Transverse colon (tissue), 4 donors: ENCODE measurements around the gene BBX. TPM values are rescaled to one million over a fixed set of nuclear protein-coding genes. Genes with fewer than 3 reads are reported as not detected.

Source experiments
- DNase-seq: peaks from one replicate; pipeline ENCODE4 v3.0.0-alpha.2; 2019
- H3K27ac ChIP-seq, 4 donors: fragments of 200-600 bp; sonication (generic); 2 replicates each; pipeline ENCODE4 v1.5.1; 2016 to 2018; ENCODE audit warnings: inconsistent platforms in 4 of 4
- H3K27me3 ChIP-seq: fragments of 200-600 bp; sonication (generic); 2 replicates; pipeline ENCODE4 v1.5.1; 2017; ENCODE audit warnings: inconsistent platforms
- H3K36me3 ChIP-seq, 4 donors: fragments of 200-600 bp; sonication (generic); 2 replicates each; pipeline ENCODE4 v1.5.1; 2017 to 2019; ENCODE audit warnings: inconsistent platforms in 4 of 4
- H3K4me1 ChIP-seq, 4 donors: fragments of 200-600 bp; sonication (generic); 2 replicates each; pipeline ENCODE4 v1.5.1; 2017 to 2020; ENCODE audit warnings: inconsistent platforms in 4 of 4
- H3K4me3 ChIP-seq, 4 donors: fragments of 200-600 bp; sonication (generic); 1 replicate in 1 of 4; 2 replicates in 3 of 4; pipeline versions ENCODE4 v1.5.1 to v1.6.1; 2017 to 2019; ENCODE audit warnings: inconsistent platforms in 4 of 4
- H3K9me3 ChIP-seq, 2 donors: fragments of 200-600 bp; sonication (generic); 2 replicates each; pipeline ENCODE4 v1.5.1; 2017 to 2019; ENCODE audit warnings: inconsistent platforms in 2 of 2
- EP300 ChIP-seq: sonication (generic); formaldehyde crosslinking; IDR thresholded peaks from one replicate; pipeline ENCODE4 v1.6.1; 2017; ENCODE audit warnings: antibody characterized with exemption, low read depth
- POLR2A ChIP-seq: fragments of 450-650 bp; IDR thresholded peaks from one replicate; pipeline ENCODE4 v1.6.1; 2016; ENCODE audit warnings: antibody characterized with exemption, mild to moderate bottlenecking, moderate library complexity
- POLR2AphosphoS5 ChIP-seq, 3 donors: sonication (generic); formaldehyde crosslinking; IDR thresholded peaks; one replicate each; pipeline ENCODE4 v1.6.1; 2016; ENCODE audit warnings: antibody characterized with exemption in 3 of 3
- WGBS, 2 donors: methylation state at CpG; one replicate each; pipeline ENCODE4 v1.1.5; 2018; ENCODE audit warnings: low coverage in 1 of 2; 5-methylcytosine and 5-hydroxymethylcytosine counted together
- in situ Hi-C, 4 donors: fragments of 200-750 bp; cut with MboI; loops; one replicate each; pipeline versions ENCODE4 v1.15.0 to v1.15.1; 2017; ENCODE audit warnings: low sequenced_read_pairs in 3 of 4, low pct_ligation_motif_present in 1 of 4, low pct_unique_long_range_greater_than_20kb in 1 of 4
- intact Hi-C: fragments of 100-400 bp; cut with DNase I; formaldehyde crosslinking; loops from one replicate; pipeline ENCODE4 v1.15.1; 2023; ENCODE audit warnings: low total_unique reads
- total RNA-seq, 4 donors: library from RNA; depleted of rRNA; stranded (reverse); fragments of >200 nt; gene quantifications; one replicate each; pipeline ENCODE4 v1.1.0, GENCODE V29; 2016
- TF ChIP-seq, protein P1 (sequence below), 5 experiments: fragments of 200-600 bp in 3 of 5; fragments of 450-650 bp in 2 of 5; sonication (generic) in 3 of 5; IDR thresholded peaks; 1 replicate in 2 of 5; 2 replicates in 3 of 5; pipeline ENCODE4 v1.5.1; 2016 to 2017; ENCODE audit warnings: antibody characterized with exemption in 5 of 5, inconsistent platforms in 3 of 5, mild to moderate bottlenecking in 2 of 5, moderate library complexity in 1 of 5

The BBX gene
- total RNA-seq, 4 donors from 2014 or later = 22.5 to 39.6 (median 33.1) TPM

DNA sequence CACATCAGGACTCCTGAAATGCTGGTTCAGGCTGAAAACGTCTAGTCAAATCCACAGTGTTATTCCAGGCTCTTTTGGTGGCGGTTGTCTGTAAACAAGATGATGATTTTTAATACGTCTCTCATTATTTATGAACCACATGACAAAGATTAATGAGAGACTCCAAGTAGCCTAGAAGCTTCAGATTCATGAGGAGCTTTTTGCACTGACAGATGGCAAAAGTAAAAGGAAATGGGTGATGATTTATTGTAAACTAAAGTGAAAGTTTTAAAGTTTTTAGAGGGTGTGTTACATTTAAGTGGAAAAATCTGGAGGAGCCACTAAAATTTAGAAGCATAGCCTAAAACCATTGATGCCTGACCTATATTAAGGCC is 77.0 kb downstream of the BBX start:
- Histone ChIP-seq H3K4me3 (peak overlapping the region in 3 of 4 donors; percentile 17 to 40 (median 19)), H3K27me3 (no peaks in the 10 kb centered on the region), H3K4me1 (peaks cover 4 to 39% (median 16%) of the 10 kb centered on the region in 4 donors), H3K36me3 (no peaks in the 10 kb centered on the region), H3K27ac (peak overlapping the region; percentile 62 to 70 (median 67)), H3K9me3 (no peaks in the 10 kb centered on the region)
- WGBS, 2 donors = 9 to 21% methylated on average over 3 of the region's 3 CpGs
- in situ Hi-C loops (no loop called here), intact Hi-C loops (no loop called here)
- no peak for DNase-seq
- TF ChIP-seq EP300 (no peak), POLR2AphosphoS5 (IDR thresholded peaks at IDR 0.05) (no peak), POLR2A (no peak)
- TF ChIP-seq, protein P1, sequence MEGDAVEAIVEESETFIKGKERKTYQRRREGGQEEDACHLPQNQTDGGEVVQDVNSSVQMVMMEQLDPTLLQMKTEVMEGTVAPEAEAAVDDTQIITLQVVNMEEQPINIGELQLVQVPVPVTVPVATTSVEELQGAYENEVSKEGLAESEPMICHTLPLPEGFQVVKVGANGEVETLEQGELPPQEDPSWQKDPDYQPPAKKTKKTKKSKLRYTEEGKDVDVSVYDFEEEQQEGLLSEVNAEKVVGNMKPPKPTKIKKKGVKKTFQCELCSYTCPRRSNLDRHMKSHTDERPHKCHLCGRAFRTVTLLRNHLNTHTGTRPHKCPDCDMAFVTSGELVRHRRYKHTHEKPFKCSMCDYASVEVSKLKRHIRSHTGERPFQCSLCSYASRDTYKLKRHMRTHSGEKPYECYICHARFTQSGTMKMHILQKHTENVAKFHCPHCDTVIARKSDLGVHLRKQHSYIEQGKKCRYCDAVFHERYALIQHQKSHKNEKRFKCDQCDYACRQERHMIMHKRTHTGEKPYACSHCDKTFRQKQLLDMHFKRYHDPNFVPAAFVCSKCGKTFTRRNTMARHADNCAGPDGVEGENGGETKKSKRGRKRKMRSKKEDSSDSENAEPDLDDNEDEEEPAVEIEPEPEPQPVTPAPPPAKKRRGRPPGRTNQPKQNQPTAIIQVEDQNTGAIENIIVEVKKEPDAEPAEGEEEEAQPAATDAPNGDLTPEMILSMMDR (IDR thresholded peaks at IDR 0.05) = no peak

DNA sequence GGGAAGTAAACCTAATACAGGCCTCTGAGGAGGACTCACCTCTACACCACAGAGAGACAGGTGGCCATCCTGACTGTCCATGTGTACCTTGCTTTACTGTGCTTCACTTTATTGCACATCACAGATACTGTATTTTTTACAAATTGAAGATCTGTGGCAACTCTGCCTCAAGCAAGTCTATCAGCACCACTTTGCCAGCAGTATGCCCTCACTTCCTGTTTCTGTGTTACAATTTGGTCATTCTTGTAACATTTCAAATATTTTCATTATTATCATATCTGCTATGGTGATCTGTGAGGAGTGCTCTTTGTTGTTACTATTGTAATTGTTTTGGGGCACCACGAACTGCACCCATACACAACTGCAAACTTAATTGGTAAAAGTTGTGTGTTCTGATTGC is 78.0 kb downstream of the BBX start:
- Histone ChIP-seq H3K4me1 (peaks cover 4 to 45% (median 16%) of the 10 kb centered on the region in 4 donors), H3K27me3 (no peaks in the 10 kb centered on the region), H3K4me3 (no peak overlapping the region), H3K9me3 (no peaks in the 10 kb centered on the region), H3K36me3 (no peaks in the 10 kb centered on the region), H3K27ac (no peak overlapping the region)
- TF ChIP-seq POLR2A (no peak), POLR2AphosphoS5 (IDR thresholded peaks at IDR 0.05) (no peak), EP300 (no peak)
- TF ChIP-seq, protein P1 (IDR thresholded peaks at IDR 0.05) = no peak
- 60 to 100% methylated on average over 1 of the region's 1 CpG for WGBS, 2 donors
- intact Hi-C loops (no loop called here), in situ Hi-C loops (no loop called here)
- DNase-seq = no peak

DNA sequence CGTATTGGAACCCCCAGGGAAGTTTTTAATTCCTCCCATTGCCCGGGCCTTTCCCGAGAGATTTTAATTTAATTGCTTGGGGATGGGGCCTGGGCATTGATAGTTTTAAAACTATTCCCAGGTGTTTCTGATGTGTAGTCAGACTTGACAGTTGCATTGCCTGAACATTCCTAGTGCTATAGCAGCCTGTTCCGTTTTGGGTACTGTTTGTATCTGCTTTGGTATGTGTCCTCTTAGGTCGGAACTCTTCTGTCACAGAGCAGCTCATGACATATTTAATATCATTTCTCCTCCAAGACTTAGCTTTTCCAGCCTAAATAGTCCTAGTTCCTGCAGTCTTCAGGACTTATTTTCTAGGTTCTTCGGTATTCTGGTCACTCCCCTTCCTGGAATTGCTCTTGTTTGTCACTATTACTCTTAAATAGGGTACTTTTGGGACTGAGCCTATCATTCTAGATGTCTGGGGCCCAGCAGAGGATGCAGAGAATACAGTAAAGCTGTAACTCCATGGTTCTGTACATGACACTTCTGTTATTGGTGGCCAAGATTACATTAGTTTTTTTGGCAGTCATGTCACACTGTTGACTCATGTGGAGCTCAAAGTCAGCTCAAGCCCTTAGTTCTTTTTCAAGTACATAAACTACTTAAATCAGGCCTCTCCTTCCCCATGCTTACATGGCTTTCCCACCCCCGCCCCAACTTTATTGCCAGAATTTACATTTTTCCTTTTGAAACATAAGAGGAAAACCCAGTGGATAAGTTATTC is 81.5 kb downstream of the BBX start:
- TF ChIP-seq POLR2AphosphoS5 (IDR thresholded peaks at IDR 0.05) (no peak), POLR2A (no peak), EP300 (no peak)
- TF ChIP-seq, protein P1 (IDR thresholded peaks at IDR 0.05) = no peak
- Histone ChIP-seq H3K27me3 (no peaks in the 10 kb centered on the region), H3K4me3 (no peak overlapping the region), H3K9me3 (no peaks in the 10 kb centered on the region), H3K36me3 (no peaks in the 10 kb centered on the region), H3K27ac (no peak overlapping the region), H3K4me1 (peaks cover 4 to 32% (median 9%) of the 10 kb centered on the region in 4 donors)
- intact Hi-C loops (no loop called here), in situ Hi-C loops (no loop called here)
- 76 to 85% methylated on average over 4 to 7 of the region's 7 CpGs for WGBS, 2 donors
- no peak for DNase-seq

DNA sequence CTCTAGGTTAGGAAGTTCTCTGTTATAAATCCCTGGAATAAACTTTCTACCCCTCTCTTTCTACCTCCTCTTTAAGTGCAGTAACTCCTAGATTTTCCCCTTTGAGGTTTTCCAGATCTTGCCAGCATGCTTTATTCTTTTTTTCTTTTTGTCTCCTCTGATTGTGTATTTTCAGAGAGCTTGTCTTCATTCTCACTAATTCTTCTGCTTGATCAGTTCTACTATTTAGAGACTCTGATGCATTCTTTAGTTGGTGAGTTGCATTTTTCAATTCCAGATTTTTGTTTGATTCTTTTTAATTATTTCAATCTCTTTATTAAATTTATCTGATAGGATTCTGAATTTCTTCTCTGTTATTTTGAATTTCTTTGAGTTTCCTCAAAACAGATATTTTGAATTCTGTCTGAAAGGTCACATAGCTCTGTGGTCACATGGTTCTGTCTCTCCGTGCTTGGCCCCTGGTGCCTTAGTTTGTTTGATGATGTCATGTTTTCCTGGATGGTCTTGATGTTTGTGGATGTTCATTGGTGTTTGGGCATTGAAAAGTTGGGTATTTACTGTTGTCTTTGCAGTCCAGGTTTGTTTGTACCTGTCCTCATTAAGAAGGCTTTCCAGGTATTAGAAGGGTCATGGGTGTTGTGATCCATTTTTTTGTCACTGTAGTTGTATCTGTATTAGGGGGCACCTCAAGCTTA is 89.2 kb downstream of the BBX start:
- in situ Hi-C loops = no loop called here
- no peaks in the 10 kb centered on the region for H3K36me3 ChIP-seq

More for the DNA sequence above, 89.2 kb downstream of the BBX start:
- DNase-seq = no peak
- peaks cover 0 to 5% of the 10 kb centered on the region in 2 donors for H3K9me3 ChIP-seq
- no peaks in the 10 kb centered on the region for H3K27me3 ChIP-seq
- 71 to 88% methylated on average over 1 of the region's 1 CpG for WGBS, 2 donors
- intact Hi-C loops = no loop called here
- H3K4me3 ChIP-seq = no peak overlapping the region
- TF ChIP-seq EP300 (no peak), POLR2AphosphoS5 (IDR thresholded peaks at IDR 0.05) (no peak), POLR2A (no peak)
- TF ChIP-seq, protein P1 (IDR thresholded peaks at IDR 0.05) = no peak
- H3K27ac ChIP-seq = no peak overlapping the region
- no peaks in the 10 kb centered on the region for H3K4me1 ChIP-seq
